Mesenchymal stem cell (in vitro differentiated cells and primary cell): ENCODE data around the gene SUN1.
"Not testable (repeated sequence)": the region's sequence is repeated elsewhere in the genome, so short reads cannot be mapped to it uniquely, and the experiment has no call there.

Experiments
- DNase-seq: peaks from one replicate; pipeline ENCODE4 v3.0.0-alpha.2; 2013
- H2AFZ ChIP-seq: one replicate; pipeline ENCODE4 v1.6.1; 2013; ENCODE audit warnings: low read depth, mild to moderate bottlenecking, control low read depth, inconsistent platforms, low read length, moderate library complexity
- H2AK5ac ChIP-seq: 2 replicates; pipeline ENCODE4 v1.6.1; 2013; ENCODE audit warnings: low read length, moderate library complexity, mild to moderate bottlenecking, inconsistent platforms; ENCODE audit not compliant: severe bottlenecking
- H2BK120ac ChIP-seq: one replicate; pipeline ENCODE4 v1.6.1; 2013; ENCODE audit warnings: low read depth, mild to moderate bottlenecking, inconsistent platforms, low read length, moderate library complexity
- H2BK12ac ChIP-seq, 2 experiments: one replicate each; pipeline ENCODE4 v1.6.1; 2013; ENCODE audit warnings: inconsistent platforms in 2 of 2, low read length in 2 of 2, mild to moderate bottlenecking in 2 of 2, moderate library complexity in 2 of 2, control low read depth in 1 of 2
- H2BK15ac ChIP-seq: one replicate; pipeline ENCODE4 v1.6.1; 2013; ENCODE audit warnings: mild to moderate bottlenecking, low read depth, inconsistent platforms; ENCODE audit not compliant: poor library complexity, severe bottlenecking
- H2BK5ac ChIP-seq: 2 replicates; pipeline ENCODE4 v1.6.1; 2013; ENCODE audit warnings: low read depth, mild to moderate bottlenecking, low read length, control low read depth, inconsistent platforms; ENCODE audit not compliant: poor library complexity, severe bottlenecking
- H3K14ac ChIP-seq, 2 experiments: one replicate each; pipeline ENCODE4 v1.6.1; 2013; ENCODE audit warnings: inconsistent platforms in 2 of 2, low read length in 2 of 2, control low read depth in 1 of 2, mild to moderate bottlenecking in 1 of 2, moderate library complexity in 1 of 2
- H3K18ac ChIP-seq, 2 experiments: one replicate each; pipeline ENCODE4 v1.6.1; 2013; ENCODE audit warnings: inconsistent platforms in 2 of 2, low read length in 2 of 2, control low read depth in 1 of 2, low read depth in 1 of 2, mild to moderate bottlenecking in 1 of 2
- H3K23ac ChIP-seq, 2 experiments: one replicate each; pipeline ENCODE4 v1.6.1; 2013; ENCODE audit warnings: inconsistent platforms in 2 of 2, low read length in 2 of 2, mild to moderate bottlenecking in 2 of 2, moderate library complexity in 2 of 2, control low read depth in 1 of 2
- H3K27ac ChIP-seq: 2 replicates; pipeline ENCODE4 v1.5.1; 2013; ENCODE audit warnings: mild to moderate bottlenecking, moderate library complexity, low read length, control low read depth, inconsistent platforms; ENCODE audit not compliant: poor library complexity, severe bottlenecking
- H3K27me3 ChIP-seq, 2 experiments: 2 replicates each; pipeline versions ENCODE4 v1.6.1 to v1.7.0; 2013; ENCODE audit warnings: low read length in 2 of 2, mild to moderate bottlenecking in 2 of 2, moderate library complexity in 2 of 2, control low read depth in 1 of 2, inconsistent platforms in 1 of 2; ENCODE audit not compliant: control insufficient read depth in 1 of 2, insufficient read depth in 1 of 2
- H3K36me3 ChIP-seq, 2 experiments: 2 replicates each; pipeline versions ENCODE4 v1.6.1 to v1.7.0; 2013; ENCODE audit warnings: low read length in 2 of 2, control low read depth in 1 of 2, inconsistent platforms in 1 of 2, low read depth in 1 of 2, mild to moderate bottlenecking in 1 of 2; ENCODE audit not compliant: insufficient read depth in 2 of 2, control insufficient read depth in 1 of 2
- H3K4ac ChIP-seq, 2 experiments: one replicate each; pipeline ENCODE4 v1.6.1; 2013; ENCODE audit warnings: inconsistent platforms in 2 of 2, low read length in 2 of 2, mild to moderate bottlenecking in 2 of 2, moderate library complexity in 2 of 2, control low read depth in 1 of 2, low read depth in 1 of 2
- H3K4me1 ChIP-seq: 2 replicates; pipeline ENCODE4 v1.6.1; 2013; ENCODE audit warnings: low read depth, low read length, control low read depth; ENCODE audit not compliant: control insufficient read depth, insufficient read depth
- H3K4me2 ChIP-seq: 2 replicates; pipeline ENCODE4 v1.6.1; 2013; ENCODE audit warnings: low read length, mild to moderate bottlenecking, inconsistent platforms; ENCODE audit not compliant: poor library complexity, severe bottlenecking
- H3K4me3 ChIP-seq, 2 experiments: 2 replicates each; pipeline versions ENCODE4 v1.5.1 to v1.7.0; 2013; ENCODE audit warnings: low read length in 2 of 2, mild to moderate bottlenecking in 2 of 2, control low read depth in 1 of 2, low read depth in 1 of 2; ENCODE audit not compliant: insufficient read depth in 1 of 2
- H3K79me1 ChIP-seq: replicated peaks from 2 replicates; pipeline ENCODE4 v1.6.1; 2013; ENCODE audit warnings: mild to moderate bottlenecking, control low read depth, low read length, inconsistent platforms; ENCODE audit not compliant: poor library complexity, severe bottlenecking
- H3K9ac ChIP-seq: 2 replicates; pipeline ENCODE4 v1.7.0; 2013; ENCODE audit warnings: mild to moderate bottlenecking, low read length, moderate library complexity
- H3K9me3 ChIP-seq: 2 replicates; pipeline ENCODE4 v1.7.0; 2013; ENCODE audit warnings: mild to moderate bottlenecking, low read length; ENCODE audit not compliant: control insufficient read depth
- H4K8ac ChIP-seq: one replicate; pipeline ENCODE4 v1.6.1; 2013; ENCODE audit warnings: inconsistent platforms, mild to moderate bottlenecking, low read length, moderate library complexity
- H4K91ac ChIP-seq: one replicate; pipeline ENCODE4 v1.6.1; 2013; ENCODE audit warnings: mild to moderate bottlenecking, low read length, inconsistent platforms
- WGBS: methylation state at CpG from one replicate; pipeline ENCODE4 v1.1.7; 2013; ENCODE audit warnings: mixed read lengths; 5-methylcytosine and 5-hydroxymethylcytosine counted together

The SUN1 gene

DNA sequence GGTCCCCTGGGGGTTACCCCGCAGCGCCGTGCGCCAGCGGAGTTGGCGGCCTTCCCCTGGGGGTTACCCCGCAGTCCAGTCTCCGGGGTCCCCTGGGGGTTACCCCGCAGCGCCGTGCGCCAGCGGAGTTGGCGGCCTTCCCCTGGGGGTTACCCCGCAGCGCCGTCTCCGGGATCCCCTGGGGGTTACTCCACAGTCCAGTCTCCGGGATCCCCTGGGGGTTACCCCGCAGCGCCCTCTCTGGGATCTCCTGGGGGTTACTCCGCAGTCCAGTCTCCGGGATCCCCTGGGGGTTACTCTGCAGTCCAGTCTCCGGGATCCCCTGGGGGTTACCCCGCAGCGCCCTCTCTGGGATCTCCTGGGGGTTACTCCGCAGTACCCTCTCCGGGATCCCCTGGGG is 15.5 kb downstream of the SUN1 start:
- H3K27ac ChIP-seq, H3K4me2 ChIP-seq, H2BK12ac ChIP-seq, H4K8ac ChIP-seq, H2BK15ac ChIP-seq, H2BK120ac ChIP-seq, H3K9me3 ChIP-seq, H3K4ac ChIP-seq, H2AK5ac ChIP-seq, H3K18ac ChIP-seq, DNase-seq, H3K9ac ChIP-seq, H4K91ac ChIP-seq, H3K4me3 ChIP-seq, H3K14ac ChIP-seq, H3K23ac ChIP-seq, H2AFZ ChIP-seq, H3K4me1 ChIP-seq, H3K27me3 ChIP-seq, H2BK5ac ChIP-seq: not testable (repeated sequence)
- peaks cover 53 to 78% of the 10 kb centered on the region in 2 experiments for H3K36me3 ChIP-seq
- peaks cover 28% of the 10 kb centered on the region for H3K79me1 ChIP-seq
- 98% methylated on average over 20 of the region's 28 CpGs for WGBS

DNA sequence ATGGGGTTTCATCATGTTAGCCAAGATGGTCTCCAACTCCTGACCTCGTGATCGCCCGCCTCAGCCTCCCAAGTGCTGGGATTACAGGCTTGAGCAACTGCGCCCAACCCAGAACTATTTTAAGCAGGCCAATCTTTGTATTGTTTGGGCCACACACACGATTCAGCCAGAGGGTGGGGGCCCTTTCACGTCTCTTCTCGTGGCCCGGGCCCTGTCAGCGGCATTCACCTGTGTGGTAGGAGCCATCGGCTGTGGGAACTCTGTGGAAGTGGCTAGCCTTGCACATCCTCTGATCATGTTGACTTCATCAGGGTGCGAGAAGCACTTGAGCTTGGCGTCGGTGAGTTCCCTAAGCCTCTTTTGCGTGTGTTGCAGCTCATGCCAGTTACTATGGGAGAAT is 16.9 kb downstream of the SUN1 start:
- Histone ChIP-seq H3K36me3 (peaks cover 57 to 78% of the 10 kb centered on the region in 2 experiments), H4K91ac (no peak overlapping the region), H2BK120ac (no peak overlapping the region), H3K18ac (no peak overlapping the region), H3K14ac (no peak overlapping the region), H2AFZ (no peak overlapping the region), H4K8ac (no peak overlapping the region), H3K23ac (no peak overlapping the region), H2AK5ac (no peak overlapping the region), H3K4me1 (peaks cover 2% of the 10 kb centered on the region), H2BK5ac (no peak overlapping the region), H3K9ac (no peak overlapping the region), H3K4me2 (no peak overlapping the region), H3K9me3 (no peaks in the 10 kb centered on the region), H3K4ac (no peak overlapping the region), H3K27ac (no peak overlapping the region), H3K27me3 (no peaks in the 10 kb centered on the region), H2BK15ac (no peak overlapping the region), H3K4me3 (no peak overlapping the region), H2BK12ac (no peak overlapping the region), H3K79me1 (peaks cover 31% of the 10 kb centered on the region)
- DNase-seq: no peak
- 94% methylated on average over 14 of the region's 14 CpGs for WGBS

DNA sequence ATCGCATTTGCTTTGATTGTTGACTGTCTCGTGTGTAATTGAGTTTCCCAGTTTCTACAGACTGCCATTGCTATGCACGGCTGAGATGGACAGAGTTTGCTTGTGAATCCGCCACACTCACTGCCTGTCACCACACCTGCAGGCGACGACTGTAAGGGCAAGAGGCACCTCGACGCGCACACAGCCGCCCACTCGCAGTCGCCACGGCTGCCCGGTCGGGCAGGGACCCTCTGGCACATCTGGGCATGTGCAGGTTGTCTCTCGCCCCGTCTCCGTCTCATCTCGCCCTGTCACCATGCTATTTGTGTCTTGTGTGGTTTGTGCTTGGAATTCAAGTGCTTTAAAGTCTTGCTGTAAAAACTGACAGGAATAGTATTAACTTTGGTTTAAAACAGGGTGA is 17.5 kb downstream of the SUN1 start:
- H3K27me3 ChIP-seq: no peaks in the 10 kb centered on the region
- no peak overlapping the region for H3K4ac ChIP-seq
- no peak overlapping the region for H3K18ac ChIP-seq
- H3K9me3 ChIP-seq: no peaks in the 10 kb centered on the region
- H2AK5ac ChIP-seq: no peak overlapping the region
- no peak overlapping the region for H2AFZ ChIP-seq
- H2BK15ac ChIP-seq: no peak overlapping the region
- WGBS: 94% methylated on average over 19 of the region's 19 CpGs
- H3K14ac ChIP-seq: no peak overlapping the region
- no peak overlapping the region for H3K4me2 ChIP-seq
- no peak overlapping the region for H4K91ac ChIP-seq
- H2BK120ac ChIP-seq: no peak overlapping the region
- no peak overlapping the region for H3K27ac ChIP-seq
- H3K23ac ChIP-seq: no peak overlapping the region
- no peak overlapping the region for H2BK12ac ChIP-seq
- peaks cover 1% of the 10 kb centered on the region for H3K4me1 ChIP-seq
- H3K36me3 ChIP-seq: peaks cover 56 to 78% of the 10 kb centered on the region in 2 experiments
- peaks cover 28% of the 10 kb centered on the region for H3K79me1 ChIP-seq
- no peak overlapping the region for H3K4me3 ChIP-seq
- no peak overlapping the region for H4K8ac ChIP-seq
- DNase-seq: no peak
- no peak overlapping the region for H2BK5ac ChIP-seq
- H3K9ac ChIP-seq: no peak overlapping the region

DNA sequence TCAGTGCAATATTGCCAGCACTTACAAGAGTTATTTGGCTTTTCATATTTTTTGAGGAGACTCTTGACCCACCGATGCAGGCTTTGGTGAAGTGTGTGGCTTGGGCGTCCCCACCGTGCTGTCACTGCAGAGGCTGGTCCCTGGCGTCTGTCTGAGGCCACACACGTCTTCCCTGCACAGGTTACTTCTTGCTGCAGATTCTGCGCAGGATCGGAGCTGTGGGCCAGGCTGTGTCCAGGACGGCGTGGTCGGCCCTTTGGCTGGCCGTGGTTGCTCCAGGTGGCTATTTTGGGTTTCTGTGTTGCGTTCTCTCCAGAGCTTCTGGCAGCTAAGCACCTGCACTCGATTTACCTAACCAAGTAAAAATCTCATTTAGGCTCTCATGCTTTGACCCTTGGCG is 18.9 kb downstream of the SUN1 start:
- no peak overlapping the region for H4K91ac ChIP-seq
- WGBS: 92% methylated on average over 14 of the region's 14 CpGs
- no peak overlapping the region for H2BK5ac ChIP-seq
- H3K4me1 ChIP-seq: peaks cover 4% of the 10 kb centered on the region
- H3K36me3 ChIP-seq: peaks cover 60 to 80% of the 10 kb centered on the region in 2 experiments
- no peaks in the 10 kb centered on the region for H3K9me3 ChIP-seq
- no peak overlapping the region for H2AFZ ChIP-seq
- no peak overlapping the region for H3K4me3 ChIP-seq
- H3K18ac ChIP-seq: no peak overlapping the region
- H3K4ac ChIP-seq: no peak overlapping the region
- no peak overlapping the region for H2AK5ac ChIP-seq
- no peaks in the 10 kb centered on the region for H3K27me3 ChIP-seq
- H2BK12ac ChIP-seq: no peak overlapping the region
- H3K14ac ChIP-seq: no peak overlapping the region
- DNase-seq: no peak
- peaks cover 28% of the 10 kb centered on the region for H3K79me1 ChIP-seq
- no peak overlapping the region for H2BK15ac ChIP-seq
- H3K9ac ChIP-seq: no peak overlapping the region
- H3K27ac ChIP-seq: no peak overlapping the region
- H3K23ac ChIP-seq: no peak overlapping the region
- H4K8ac ChIP-seq: no peak overlapping the region
- H3K4me2 ChIP-seq: no peak overlapping the region
- no peak overlapping the region for H2BK120ac ChIP-seq
